ENCODE results near the gene GFY.

GFY gene

DNA sequence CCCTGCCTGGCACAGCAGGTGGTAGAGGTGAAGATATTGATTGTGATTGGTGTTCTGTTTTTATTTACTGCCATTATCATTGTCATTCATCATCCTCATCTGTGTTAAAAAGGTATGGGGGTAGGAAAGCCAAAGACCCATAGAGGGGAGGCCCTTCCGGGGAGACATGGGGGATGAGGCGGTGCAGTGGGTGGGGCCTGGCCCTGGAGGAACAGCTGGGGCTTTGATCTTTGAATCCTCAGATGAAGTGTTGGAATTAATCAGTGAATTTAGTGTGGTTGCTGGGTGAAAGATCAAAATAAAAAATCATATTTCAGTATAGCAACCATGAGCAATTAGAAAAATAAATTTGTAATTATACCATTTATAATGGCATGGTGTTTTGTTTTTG, 9.4 kb upstream of the GFY start (continued):
- TF ChIP-seq, protein P1, sequence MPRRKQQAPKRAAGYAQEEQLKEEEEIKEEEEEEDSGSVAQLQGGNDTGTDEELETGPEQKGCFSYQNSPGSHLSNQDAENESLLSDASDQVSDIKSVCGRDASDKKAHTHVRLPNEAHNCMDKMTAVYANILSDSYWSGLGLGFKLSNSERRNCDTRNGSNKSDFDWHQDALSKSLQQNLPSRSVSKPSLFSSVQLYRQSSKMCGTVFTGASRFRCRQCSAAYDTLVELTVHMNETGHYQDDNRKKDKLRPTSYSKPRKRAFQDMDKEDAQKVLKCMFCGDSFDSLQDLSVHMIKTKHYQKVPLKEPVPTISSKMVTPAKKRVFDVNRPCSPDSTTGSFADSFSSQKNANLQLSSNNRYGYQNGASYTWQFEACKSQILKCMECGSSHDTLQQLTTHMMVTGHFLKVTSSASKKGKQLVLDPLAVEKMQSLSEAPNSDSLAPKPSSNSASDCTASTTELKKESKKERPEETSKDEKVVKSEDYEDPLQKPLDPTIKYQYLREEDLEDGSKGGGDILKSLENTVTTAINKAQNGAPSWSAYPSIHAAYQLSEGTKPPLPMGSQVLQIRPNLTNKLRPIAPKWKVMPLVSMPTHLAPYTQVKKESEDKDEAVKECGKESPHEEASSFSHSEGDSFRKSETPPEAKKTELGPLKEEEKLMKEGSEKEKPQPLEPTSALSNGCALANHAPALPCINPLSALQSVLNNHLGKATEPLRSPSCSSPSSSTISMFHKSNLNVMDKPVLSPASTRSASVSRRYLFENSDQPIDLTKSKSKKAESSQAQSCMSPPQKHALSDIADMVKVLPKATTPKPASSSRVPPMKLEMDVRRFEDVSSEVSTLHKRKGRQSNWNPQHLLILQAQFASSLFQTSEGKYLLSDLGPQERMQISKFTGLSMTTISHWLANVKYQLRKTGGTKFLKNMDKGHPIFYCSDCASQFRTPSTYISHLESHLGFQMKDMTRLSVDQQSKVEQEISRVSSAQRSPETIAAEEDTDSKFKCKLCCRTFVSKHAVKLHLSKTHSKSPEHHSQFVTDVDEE (CRISPR knock-in tag; IDR thresholded peaks at IDR 0.05) = no peak
- no peak for TF ChIP-seq GLIS3 (CRISPR knock-in tag; IDR thresholded peaks at IDR 0.05)

DNA sequence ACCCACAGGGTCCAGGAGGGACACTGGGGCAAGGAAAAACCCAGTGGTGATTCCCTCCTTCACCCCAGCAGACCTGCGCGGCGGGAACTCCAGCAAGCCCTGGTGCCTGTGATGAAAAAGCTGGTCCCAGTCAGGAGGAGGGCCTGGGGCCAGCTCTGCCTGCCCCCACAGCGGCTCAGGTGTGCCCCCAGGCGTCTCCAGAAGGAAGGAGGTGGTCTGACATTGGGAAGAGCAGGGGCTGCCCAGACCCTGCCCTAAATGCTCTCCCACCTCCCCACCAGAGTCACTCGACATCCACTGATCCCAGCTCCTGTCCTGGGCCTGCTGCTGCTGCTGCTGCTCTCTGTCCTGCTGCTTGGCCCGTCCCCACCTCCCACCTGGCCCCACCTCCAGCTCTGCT, 8.1 kb upstream of the GFY start:
- TF ChIP-seq OSR1 (CRISPR knock-in tag; IDR thresholded peaks at IDR 0.05) (no peak), SNAI2 (CRISPR knock-in tag; IDR thresholded peaks at IDR 0.05) (no peak), ZNF8 (CRISPR knock-in tag; IDR thresholded peaks at IDR 0.05) (no peak), ESRRG (CRISPR knock-in tag; IDR thresholded peaks at IDR 0.05) (no peak), RARB (CRISPR knock-in tag; IDR thresholded peaks at IDR 0.05) (no peak), ZFP30 (CRISPR knock-in tag; IDR thresholded peaks at IDR 0.05) (no peak), CSDC2 (CRISPR knock-in tag; IDR thresholded peaks at IDR 0.05) (no peak), PPARA (CRISPR knock-in tag; IDR thresholded peaks at IDR 0.05; ENCODE audit: borderline replicate concordance) (no peak), ZFP3 (CRISPR knock-in tag; IDR thresholded peaks at IDR 0.05) (no peak)
- TF ChIP-seq, protein P2, sequence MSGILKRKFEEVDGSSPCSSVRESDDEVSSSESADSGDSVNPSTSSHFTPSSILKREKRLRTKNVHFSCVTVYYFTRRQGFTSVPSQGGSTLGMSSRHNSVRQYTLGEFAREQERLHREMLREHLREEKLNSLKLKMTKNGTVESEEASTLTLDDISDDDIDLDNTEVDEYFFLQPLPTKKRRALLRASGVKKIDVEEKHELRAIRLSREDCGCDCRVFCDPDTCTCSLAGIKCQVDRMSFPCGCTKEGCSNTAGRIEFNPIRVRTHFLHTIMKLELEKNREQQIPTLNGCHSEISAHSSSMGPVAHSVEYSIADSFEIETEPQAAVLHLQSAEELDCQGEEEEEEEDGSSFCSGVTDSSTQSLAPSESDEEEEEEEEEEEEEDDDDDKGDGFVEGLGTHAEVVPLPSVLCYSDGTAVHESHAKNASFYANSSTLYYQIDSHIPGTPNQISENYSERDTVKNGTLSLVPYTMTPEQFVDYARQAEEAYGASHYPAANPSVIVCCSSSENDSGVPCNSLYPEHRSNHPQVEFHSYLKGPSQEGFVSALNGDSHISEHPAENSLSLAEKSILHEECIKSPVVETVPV (CRISPR knock-in tag; IDR thresholded peaks at IDR 0.05) = no peak
- TF ChIP-seq, protein P3, sequence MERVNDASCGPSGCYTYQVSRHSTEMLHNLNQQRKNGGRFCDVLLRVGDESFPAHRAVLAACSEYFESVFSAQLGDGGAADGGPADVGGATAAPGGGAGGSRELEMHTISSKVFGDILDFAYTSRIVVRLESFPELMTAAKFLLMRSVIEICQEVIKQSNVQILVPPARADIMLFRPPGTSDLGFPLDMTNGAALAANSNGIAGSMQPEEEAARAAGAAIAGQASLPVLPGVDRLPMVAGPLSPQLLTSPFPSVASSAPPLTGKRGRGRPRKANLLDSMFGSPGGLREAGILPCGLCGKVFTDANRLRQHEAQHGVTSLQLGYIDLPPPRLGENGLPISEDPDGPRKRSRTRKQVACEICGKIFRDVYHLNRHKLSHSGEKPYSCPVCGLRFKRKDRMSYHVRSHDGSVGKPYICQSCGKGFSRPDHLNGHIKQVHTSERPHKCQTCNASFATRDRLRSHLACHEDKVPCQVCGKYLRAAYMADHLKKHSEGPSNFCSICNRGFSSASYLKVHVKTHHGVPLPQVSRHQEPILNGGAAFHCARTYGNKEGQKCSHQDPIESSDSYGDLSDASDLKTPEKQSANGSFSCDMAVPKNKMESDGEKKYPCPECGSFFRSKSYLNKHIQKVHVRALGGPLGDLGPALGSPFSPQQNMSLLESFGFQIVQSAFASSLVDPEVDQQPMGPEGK (CRISPR knock-in tag; IDR thresholded peaks at IDR 0.05; ENCODE audit: borderline replicate concordance) = no peak
- TF ChIP-seq, protein P4, sequence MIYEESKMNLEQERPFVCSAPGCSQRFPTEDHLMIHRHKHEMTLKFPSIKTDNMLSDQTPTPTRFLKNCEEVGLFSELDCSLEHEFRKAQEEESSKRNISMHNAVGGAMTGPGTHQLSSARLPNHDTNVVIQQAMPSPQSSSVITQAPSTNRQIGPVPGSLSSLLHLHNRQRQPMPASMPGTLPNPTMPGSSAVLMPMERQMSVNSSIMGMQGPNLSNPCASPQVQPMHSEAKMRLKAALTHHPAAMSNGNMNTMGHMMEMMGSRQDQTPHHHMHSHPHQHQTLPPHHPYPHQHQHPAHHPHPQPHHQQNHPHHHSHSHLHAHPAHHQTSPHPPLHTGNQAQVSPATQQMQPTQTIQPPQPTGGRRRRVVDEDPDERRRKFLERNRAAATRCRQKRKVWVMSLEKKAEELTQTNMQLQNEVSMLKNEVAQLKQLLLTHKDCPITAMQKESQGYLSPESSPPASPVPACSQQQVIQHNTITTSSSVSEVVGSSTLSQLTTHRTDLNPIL (CRISPR knock-in tag; IDR thresholded peaks at IDR 0.05; ENCODE audit: low read depth) = no peak
- ATAC-seq = no peak

DNA sequence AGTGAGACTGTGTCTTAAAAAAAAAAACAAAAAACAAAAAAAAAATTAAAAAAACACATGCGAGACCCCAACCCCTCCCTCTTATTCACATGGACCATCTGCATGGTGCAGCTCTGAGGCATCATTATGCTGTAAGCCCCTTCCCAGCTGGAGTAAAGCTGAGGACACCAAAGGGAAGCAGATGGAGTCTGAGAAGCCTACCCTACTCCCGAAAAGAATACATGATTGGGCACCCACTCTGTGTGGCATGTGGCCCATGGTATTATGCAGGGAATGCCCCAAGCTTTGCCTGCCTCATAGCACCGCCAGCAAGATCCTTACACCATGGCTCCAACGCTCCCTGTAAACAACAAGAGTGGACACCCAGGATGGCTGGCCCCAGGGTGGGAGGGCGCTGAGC, 6.7 kb upstream of the GFY start:
- TF ChIP-seq SNAI2 (CRISPR knock-in tag; IDR thresholded peaks at IDR 0.05) = no peak
- TF ChIP-seq OSR1 (CRISPR knock-in tag; IDR thresholded peaks at IDR 0.05) = no peak
- TF ChIP-seq, protein P4 (CRISPR knock-in tag; IDR thresholded peaks at IDR 0.05; ENCODE audit: low read depth) = no peak
- TF ChIP-seq ZC3H10 (CRISPR knock-in tag; IDR thresholded peaks at IDR 0.05) = no peak
- no peak for TF ChIP-seq ISL1 (CRISPR knock-in tag; IDR thresholded peaks at IDR 0.05)
- TF ChIP-seq CSDC2 (CRISPR knock-in tag; IDR thresholded peaks at IDR 0.05) = no peak
- TF ChIP-seq, protein P3 (CRISPR knock-in tag; IDR thresholded peaks at IDR 0.05; ENCODE audit: borderline replicate concordance) = no peak
- TF ChIP-seq, protein P2 (CRISPR knock-in tag; IDR thresholded peaks at IDR 0.05) = no peak
- TF ChIP-seq TCF4 (CRISPR knock-in tag; IDR thresholded peaks at IDR 0.05; ENCODE audit: borderline replicate concordance) = no peak
- TF ChIP-seq RARB (CRISPR knock-in tag; IDR thresholded peaks at IDR 0.05) = no peak
- no peak for TF ChIP-seq ZNF8 (CRISPR knock-in tag; IDR thresholded peaks at IDR 0.05)
- TF ChIP-seq, protein P5, sequence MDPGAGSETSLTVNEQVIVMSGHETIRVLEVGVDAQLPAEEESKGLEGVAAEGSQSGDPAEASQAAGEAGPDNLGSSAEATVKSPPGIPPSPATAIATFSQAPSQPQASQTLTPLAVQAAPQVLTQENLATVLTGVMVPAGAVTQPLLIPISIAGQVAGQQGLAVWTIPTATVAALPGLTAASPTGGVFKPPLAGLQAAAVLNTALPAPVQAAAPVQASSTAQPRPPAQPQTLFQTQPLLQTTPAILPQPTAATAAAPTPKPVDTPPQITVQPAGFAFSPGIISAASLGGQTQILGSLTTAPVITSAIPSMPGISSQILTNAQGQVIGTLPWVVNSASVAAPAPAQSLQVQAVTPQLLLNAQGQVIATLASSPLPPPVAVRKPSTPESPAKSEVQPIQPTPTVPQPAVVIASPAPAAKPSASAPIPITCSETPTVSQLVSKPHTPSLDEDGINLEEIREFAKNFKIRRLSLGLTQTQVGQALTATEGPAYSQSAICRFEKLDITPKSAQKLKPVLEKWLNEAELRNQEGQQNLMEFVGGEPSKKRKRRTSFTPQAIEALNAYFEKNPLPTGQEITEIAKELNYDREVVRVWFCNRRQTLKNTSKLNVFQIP (CRISPR knock-in tag; IDR thresholded peaks at IDR 0.05; ENCODE audit: borderline replicate concordance, low read depth) = no peak
- no peak for TF ChIP-seq ESRRG (CRISPR knock-in tag; IDR thresholded peaks at IDR 0.05)
- ATAC-seq = no peak
